HS-27A (cell line): ENCODE results near the gene IL3RA.
"Not testable (repeated sequence)": the region's sequence is repeated elsewhere in the genome, so short reads cannot be mapped to it uniquely, and the experiment has no call there.

Experiments
- DNase-seq: peaks from one replicate; pipeline ENCODE4 v3.0.0-alpha.2; 2012; ENCODE audit warnings: low read depth, missing footprints

IL3RA gene

GRCh38 chrX:1423215-1423614, 86.6 kb downstream of the IL3RA start:
- DNase-seq, result no peak

DNA sequence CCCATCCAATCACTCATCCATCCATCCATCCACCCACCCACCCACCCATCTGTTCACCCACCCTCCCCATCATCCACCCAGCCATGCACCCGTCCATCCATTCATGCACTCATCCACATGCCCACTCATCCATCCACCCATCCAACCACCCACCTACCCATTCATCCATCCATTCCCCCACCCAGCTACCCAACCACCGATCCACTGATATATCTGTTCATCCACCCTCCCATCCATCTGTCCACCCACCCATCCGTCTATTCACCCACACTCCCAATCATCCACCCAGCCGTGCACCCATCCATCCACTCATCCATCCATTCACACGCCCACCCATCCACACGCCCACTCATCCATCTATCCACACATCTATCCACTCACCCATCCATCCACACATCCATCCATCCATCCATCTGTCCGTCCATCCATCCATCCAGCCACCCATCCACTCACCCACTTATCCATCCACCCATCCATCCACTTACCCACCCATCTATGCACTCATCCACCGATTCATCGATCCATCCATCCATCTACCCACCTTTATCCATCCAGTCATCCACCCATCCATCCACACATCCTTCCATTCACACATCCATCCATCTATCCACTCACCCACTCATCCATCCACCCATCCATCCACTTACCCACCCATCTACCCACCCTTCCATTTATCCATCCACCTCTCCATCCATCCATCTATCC, 87.7 kb downstream of the IL3RA start:
- no peak for DNase-seq

- no peak for DNase-seq
Observed at GRCh38 chrX:1425381-1425780, 88.8 kb downstream of the IL3RA start.

DNA sequence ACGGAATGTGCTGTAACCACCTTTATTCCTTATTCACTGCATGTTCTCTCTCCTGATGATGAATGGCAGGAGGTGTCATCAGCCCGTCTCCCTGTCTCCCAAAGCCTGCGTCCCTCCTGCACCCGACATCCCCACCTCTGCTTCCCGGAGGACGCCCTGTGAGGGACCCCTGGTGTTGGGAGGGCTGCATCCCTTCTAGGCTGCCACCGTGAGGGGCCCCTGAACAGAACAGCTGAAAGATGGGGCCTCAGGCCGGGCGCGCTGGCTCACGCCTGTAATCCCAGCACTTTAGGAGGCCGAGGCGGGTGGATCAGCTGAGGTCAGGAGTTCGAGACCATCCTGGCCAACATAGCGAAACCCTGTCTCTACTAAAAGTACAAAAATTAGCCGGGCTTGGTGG, 89.7 kb downstream of the IL3RA start:
- not testable (repeated sequence) for DNase-seq

GRCh38 chrX:1427756-1428155, 91.2 kb downstream of the IL3RA start:
- DNase-seq, result no peak

DNA sequence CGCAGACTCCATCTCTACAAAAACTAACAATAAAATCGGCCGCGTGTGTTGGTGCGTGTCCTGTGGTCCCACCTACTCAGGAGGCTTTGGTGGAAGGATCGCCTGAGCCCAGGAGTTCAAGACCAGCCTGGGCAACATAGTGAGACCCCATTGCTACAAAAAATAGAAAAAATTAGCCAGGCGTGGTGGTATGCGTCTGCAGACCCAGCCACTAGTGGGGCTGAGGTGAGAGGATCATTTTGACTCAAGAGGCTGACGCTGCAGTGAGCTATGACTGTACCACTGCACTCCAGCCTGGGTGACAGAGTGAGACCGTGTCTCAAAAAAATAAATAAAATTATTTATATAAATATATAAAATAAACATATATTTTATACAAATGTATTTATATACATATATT, 93.9 kb downstream of the IL3RA start:
- no peak for DNase-seq
